HG03558 (cell line): ENCODE measurements around the gene FOXP1.
A peak's percentile ranks its signal among the peaks of the same experiment; 100 is the strongest.
"Not testable (repeated sequence)": the region's sequence is repeated elsewhere in the genome, so short reads cannot be mapped to it uniquely, and the experiment has no call there.

Experiments
- ATAC-seq: cut with Tn5 transposase; IDR thresholded peaks from one replicate; pipeline ENCODE4 v1.9.1; 2021; ENCODE audit warnings: moderate number of reproducible peaks; ENCODE audit not compliant: unreplicated experiment; ENCODE audit errors: extremely low read depth

Gene FOXP1

DNA sequence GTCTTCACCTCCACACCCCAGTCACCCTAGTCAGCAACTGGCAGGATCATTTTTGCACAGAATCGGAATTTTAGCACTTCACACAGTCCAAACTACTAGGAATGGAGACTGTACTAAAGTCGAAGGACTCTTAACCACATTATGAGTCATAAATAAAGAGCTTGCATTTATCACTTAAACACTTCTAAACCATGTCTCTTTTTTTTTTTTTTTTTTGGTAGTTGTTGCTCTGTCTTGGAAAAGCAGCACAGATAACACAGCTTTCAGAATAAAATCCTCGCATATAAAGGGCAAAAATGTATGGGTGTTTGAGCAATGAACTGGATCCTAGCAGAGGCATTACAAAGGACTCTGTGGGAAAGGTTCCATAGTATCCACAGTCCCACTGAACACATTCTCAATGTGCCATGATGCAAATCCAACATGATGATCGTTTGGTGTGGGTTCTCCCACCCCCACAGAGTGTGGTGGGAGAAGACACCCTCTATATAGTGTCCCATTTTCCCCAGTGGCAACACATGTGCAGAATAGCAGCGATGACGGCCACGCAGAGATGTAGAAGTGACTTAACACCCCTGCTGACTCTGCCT lies 47.1 kb downstream of the FOXP1 start:
- ATAC-seq = no peak

- no peak for ATAC-seq
These were observed 49.9 kb downstream of the FOXP1 start for GRCh38 chr3:71533588-71533987.

DNA sequence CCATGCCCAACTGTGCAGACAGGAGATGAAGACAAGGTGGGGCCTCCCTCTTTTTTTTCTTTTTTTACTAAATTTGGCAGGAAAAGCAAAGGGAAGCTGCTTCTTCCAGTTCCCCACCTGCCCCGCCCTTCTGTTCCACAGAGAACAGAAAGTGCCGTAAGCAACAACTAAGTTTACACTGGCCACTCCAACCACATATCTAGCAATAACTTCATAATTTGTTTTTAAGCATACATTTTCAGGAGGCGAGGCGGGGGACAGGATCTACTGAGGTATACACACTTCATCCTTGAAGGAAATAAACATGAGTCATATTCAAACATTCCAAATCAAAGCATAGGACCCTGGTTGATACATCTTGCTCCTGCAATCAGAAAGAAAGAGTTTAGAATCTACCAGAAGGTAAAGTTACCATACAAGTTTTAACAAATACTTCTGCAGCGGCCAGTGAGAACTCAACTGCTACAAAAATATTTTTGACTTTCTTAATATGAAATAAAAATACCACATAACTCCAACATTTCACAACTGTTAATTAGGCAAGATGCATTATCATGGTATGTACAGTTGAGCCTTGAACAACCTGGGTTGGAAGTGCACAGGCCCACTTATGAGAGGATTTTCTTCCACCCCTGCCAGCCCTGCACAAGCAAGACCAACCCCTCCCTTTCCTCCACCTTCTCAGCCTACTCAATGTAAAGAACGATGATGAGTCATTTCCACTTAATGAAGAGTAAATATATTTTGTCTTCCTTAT lies 50.7 kb downstream of the FOXP1 start:
- ATAC-seq = no peak

DNA sequence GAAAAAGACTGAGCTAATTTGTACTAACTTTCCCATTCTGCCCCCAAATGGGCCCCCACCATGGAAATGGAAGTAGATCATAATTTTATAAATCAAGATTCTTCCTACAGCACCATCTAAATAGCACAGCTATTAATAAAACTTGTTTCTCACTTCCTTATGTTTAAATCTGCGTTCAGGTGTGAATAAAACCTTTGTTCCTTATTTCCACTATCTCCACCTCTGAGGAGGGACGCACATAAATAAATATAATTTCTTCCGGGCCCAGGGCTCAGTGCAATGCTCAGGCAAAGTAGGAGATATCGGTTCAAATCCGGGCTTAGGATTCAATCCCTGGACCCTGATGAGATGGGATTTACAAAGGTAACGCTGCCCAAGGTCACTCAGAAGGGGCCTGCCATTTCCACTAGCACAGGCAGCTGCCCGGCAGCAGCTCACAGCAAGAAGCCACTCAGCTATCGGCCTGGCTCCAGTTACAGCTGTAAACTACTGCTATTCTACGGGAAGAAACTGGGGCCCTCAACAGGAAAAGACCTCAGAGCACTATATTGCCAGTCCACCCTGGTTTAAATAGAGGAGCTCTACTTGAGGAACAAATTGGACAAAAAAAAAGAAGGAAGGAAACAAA lies 52.5 kb downstream of the FOXP1 start:
- no peak for ATAC-seq

- peak; percentile 57 for ATAC-seq
These were observed 54.7 kb downstream of the FOXP1 start for GRCh38 chr3:71528816-71529215.

DNA sequence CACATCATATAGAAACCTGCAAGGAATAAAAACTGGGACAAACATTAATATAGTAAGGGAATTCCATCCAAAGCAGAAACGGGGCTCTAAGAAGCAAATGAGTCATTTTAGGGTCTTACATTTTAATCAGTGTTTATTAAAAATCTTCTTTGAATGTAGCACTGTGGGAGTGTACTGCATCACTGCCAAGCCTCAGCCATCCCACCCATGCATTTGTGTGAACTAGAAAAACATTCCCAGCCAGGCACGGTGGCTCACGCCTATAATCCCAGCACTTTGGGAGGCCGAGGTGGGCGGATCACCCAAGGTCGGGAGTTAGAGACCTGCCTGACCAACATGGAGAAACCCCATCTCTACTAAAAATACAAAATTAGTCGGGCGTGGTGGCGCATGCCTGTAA lies 57.1 kb downstream of the FOXP1 start:
- not testable (repeated sequence) for ATAC-seq

DNA sequence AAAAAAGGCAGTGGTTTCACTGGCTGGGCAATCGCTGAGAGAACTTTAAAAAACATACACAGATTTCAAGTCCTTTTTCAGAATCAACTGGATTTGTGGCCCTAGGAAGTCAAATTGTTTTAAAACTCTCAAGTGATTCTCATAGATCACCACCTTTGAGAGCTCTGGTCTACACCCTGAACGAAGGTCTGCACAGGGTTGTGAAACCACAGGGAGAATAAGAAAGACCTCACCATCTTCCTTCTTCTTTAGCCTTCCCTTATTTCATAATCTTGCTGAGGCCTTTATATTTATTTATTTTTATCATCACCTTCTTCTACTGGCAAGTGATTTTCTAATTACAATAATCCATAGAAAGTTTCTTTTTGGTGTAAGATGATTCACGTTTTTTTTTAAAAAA lies 58.1 kb downstream of the FOXP1 start:
- no peak for ATAC-seq

DNA sequence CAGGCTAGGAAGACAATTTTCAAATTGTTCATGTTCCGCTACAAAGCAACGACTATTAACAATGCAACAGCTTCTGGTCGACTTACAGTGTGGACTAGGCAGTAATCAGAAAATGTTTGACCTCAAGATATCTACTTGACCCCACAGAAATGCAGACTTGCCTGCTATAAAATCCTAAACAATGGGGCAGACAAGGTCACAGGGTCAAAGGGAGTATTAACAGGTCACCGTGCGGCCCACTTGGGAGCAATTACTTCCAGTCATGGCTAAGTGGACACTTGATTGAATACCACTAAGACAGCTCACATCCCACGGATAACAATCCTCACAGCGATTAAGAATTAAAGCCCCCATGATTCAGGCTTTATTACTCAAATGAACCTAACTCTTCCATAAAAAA lies 58.9 kb downstream of the FOXP1 start:
- ATAC-seq = no peak

DNA sequence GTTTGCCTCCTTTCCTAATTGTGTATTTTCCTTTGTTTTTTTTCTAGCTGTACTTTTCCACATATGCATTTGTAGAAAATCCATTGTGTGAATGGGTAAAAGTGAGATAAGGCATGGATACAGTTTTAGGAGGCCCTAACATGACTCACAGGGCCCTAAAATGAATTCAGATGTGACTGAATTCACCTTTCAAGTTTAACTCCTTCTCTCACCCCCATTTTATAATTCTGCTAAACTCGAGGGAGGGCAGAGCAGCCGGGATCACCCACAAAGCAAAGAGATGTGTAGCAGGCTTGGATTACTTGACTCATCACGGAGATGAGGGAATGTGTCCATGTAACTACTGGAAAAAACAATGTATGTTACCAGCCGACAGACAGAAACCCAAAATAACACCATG lies 59.9 kb downstream of the FOXP1 start:
- no peak for ATAC-seq

DNA sequence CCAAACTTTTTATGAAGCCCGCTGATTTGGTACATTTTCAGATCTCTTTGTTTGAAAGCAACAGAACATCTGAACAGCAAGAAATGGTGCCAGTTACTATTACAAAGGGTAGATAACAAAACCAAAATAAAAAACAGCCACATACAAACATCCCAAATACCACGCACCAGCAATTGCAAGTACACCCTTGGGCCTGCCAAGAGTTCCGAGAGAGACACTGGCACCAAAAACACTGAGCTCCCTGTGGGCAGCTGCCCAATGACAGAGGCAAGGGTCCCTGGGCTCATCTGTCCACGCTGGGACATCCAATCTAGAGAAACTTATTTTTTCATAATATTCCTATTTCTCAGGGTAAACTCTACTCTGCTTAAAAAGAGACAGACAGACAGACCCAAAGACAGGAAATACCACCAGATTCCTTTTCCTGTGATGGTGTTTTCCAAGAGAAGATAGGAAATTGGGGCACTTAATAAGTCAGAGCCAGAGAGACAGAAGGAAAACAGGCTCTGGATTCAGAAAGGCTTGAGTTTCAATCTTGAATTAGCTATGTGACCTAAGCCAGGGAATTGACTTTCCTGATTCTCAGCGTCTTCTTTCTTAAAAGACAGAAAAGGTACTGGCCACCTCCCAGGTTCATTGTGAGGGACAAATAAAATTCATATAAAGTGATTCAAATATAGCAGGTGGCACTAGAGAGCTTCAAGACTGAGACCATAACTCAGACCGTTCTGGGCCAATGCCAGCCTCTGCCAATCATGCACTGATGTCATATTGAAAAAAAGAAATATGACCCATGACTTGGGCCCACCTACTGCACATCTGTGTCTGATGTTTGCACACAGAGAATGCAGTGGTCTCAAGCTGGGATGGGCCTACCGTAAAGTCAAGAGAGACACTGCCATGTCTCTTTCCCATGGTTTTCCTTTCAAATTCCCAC lies 61.3 kb downstream of the FOXP1 start:
- no peak for ATAC-seq

GRCh38 chr3:71521021-71521352 lies 62.5 kb downstream of the FOXP1 start:
- no peak for ATAC-seq

- ATAC-seq = no peak
These were observed 63.1 kb downstream of the FOXP1 start for GRCh38 chr3:71520161-71521020.

DNA sequence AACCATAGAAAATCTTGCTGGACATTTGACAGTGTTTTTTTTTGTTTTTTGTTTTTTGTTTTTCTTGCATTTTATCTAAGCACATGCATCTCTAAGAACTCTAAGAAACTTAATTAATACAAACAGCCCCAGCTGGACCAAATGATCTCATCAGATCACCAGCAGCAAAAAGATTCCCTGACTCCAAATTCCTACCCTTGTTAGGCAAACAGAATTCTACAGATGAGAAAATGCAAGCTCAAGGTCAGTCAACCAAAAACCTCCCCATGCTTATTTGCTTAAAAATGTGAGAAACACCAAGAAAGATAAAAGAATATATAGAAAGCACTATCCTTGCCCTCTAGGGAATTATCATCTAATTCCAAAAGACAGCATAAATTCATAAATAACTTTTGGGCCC lies 65.4 kb downstream of the FOXP1 start:
- no peak for ATAC-seq

- ATAC-seq = no peak
These were observed 66.2 kb downstream of the FOXP1 start for GRCh38 chr3:71517271-71517791.

DNA sequence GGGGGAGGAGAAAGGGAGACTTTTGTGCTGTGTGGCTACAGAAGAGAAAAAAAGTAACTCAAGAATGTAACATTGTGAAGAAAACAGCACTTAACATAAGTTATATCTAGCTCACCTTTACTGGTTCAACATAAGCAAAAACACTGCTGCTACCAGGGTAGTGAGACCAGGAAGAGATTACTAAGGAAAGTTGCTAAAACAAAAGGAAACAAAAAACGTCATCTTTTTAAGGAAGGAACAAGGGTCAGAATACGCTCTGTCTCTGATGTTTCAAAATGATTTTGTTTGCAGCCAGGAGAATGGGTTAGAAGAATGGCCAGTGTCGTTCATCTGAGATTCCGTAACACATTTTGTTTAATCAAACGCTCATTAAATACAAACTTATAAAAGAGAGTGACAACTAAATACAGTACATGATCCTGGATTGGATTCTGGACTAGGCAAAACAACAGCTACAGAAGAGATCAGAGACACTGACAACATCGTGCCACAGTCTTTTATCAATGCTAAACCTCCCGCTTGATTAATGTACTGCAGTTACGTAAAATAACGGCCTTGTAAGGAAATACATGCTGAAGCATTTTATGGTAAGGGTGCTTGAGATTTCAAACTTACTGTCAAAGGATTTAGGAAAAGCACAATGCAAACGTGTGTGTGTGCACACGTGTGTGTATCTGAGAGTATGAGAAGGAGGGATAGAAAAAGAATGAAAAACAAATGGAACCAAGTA lies 67.7 kb downstream of the FOXP1 start:
- no peak for ATAC-seq

DNA sequence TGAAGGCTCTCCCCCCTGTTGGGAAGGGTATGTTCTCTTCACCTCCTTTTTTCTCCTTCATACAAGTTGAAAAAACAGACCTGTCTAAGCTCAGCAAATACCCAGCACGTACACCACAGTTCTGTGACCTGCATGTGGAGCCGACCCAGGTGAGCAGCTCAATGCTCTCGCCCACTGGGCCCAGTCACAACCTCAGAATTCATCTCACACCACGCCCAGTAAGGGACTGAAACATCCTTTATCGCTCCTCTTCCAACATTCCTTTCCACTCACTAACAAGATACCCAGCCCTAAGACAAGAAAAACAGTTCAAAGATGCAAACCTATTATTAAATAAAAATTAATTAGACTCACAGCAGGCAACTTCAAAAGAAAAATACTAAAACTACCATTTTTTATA lies 68.9 kb downstream of the FOXP1 start:
- no peak for ATAC-seq

DNA sequence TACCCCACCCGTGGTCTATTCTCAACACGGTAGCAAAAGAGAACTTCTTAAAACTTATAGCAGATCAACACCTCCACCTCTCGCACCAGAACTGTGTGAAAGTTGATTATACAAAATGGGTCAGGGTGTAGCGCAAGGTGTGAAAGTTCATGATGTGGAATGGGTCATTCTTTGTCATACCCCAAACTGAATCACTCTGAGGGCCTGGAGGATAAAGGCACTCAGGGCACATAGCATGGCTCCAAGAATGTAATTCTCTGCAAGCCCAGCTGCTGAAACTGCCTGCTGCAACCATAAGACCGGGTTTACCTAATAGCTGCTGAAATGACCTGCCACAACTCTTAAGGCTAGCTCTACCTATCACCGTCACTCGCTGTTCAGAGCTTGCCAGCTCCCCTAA lies 70.0 kb downstream of the FOXP1 start:
- no peak for ATAC-seq

GRCh38 chr3:71513081-71513480 lies 70.4 kb downstream of the FOXP1 start:
- ATAC-seq = no peak

GRCh38 chr3:71512544-71512943 lies 71.0 kb downstream of the FOXP1 start:
- ATAC-seq = no peak
